ENCODE measurements around the gene THSD4.

DNA sequence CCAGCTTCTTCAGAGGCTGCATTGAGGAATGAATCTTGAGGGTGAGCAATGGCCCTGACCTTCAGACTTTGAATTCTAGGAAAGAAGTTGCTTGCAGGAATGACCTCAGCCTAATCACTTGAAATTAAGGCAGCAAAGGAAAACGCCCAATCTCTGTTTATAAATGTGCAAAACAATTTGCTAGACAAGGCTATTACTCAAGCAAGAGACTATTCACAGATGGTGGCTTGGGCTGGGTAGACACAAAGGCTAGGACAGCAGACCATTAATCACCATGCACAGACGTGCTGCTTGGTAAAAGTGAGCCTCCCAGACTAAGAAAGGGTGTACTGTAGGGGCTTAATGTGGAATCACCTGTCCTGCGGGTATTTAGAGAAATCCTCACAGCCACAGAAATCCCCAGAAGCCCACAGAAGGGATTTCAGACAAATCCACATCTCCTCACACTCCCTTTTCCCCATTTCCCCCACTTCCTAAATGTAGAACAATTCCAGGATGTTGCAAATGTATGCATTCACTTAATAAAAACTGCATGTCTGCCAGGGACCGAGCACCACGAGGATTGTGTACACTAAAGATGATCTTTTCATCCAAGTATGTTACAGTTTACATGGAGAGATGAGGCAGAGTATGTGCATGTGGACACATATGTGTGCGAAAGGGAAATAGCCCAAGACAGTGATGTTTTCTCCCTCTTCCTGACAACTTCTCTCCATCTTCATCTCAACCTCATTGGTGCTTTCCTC, 259.5 kb downstream of the THSD4 start:
- TF ChIP-seq CTCF (IDR thresholded peaks at IDR 0.05) (no peak), POLR2AphosphoS5 (IDR thresholded peaks at IDR 0.05; ENCODE audit: insufficient read depth in 1 of 2, low read depth in 1 of 2) (no peak)
